ENCODE data around the gene CTCFL. TPM values are rescaled to one million over a fixed set of nuclear protein-coding genes. Genes with fewer than 3 reads are reported as not detected.

CTCFL gene
- total and polyA plus RNA-seq, 8 donors: 0.39 to 0.67 (median 0.50) TPM; not detected in 2

DNA sequence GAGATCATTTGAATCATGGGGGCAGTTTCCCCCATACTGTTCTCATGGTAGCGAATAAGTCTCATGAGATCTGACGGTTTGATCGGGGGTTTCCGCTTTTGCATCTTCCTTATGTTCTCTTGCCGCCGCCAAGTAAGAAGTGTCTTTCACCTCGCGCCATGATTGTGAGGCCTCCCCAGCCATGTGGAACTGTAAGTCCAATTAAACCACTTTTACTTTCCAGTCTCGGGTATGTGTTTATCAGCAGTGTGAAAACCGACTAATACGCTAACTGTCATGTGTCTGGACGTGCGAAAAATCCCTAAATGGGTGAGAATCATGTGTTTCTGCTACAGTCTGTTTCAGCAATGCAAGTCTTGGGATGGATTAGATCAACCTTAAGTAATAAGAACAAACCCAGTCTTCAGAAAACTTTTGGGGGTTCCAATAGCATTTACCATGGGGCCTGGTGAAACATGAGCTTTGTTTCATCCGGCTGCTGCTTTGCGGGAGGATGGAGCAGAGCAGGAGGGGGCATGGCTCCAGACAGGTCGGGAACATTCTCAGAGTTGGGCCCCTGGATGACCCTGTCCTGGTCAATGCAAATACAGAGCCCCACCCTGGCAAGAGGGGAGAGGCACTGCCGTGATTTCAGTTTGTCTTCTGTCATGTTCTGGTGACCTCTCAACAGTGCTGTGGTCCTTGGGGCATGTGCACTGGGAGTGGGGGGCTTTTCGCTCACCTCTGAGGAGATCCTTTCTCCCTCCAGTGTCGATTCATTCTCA is 41.5 kb downstream of the CTCFL start:
- no peak for ATAC-seq
- Histone ChIP-seq H3K9me3 (no peaks in the 10 kb centered on the region), H3K27me3 (peaks cover 0 to 20% of the 10 kb centered on the region in 2 donors), H3K4me1 (peaks cover 0 to 12% of the 10 kb centered on the region in 2 donors), H3K36me3 (no peaks in the 10 kb centered on the region), H3K4me3 (no peak overlapping the region), H3K27ac (no peak overlapping the region)
- TF ChIP-seq, protein P1, sequence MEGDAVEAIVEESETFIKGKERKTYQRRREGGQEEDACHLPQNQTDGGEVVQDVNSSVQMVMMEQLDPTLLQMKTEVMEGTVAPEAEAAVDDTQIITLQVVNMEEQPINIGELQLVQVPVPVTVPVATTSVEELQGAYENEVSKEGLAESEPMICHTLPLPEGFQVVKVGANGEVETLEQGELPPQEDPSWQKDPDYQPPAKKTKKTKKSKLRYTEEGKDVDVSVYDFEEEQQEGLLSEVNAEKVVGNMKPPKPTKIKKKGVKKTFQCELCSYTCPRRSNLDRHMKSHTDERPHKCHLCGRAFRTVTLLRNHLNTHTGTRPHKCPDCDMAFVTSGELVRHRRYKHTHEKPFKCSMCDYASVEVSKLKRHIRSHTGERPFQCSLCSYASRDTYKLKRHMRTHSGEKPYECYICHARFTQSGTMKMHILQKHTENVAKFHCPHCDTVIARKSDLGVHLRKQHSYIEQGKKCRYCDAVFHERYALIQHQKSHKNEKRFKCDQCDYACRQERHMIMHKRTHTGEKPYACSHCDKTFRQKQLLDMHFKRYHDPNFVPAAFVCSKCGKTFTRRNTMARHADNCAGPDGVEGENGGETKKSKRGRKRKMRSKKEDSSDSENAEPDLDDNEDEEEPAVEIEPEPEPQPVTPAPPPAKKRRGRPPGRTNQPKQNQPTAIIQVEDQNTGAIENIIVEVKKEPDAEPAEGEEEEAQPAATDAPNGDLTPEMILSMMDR (IDR thresholded peaks at IDR 0.05): no peak
- intact Hi-C loops (cut with DNase I): no loop called here
- no peak for DNase-seq

DNA sequence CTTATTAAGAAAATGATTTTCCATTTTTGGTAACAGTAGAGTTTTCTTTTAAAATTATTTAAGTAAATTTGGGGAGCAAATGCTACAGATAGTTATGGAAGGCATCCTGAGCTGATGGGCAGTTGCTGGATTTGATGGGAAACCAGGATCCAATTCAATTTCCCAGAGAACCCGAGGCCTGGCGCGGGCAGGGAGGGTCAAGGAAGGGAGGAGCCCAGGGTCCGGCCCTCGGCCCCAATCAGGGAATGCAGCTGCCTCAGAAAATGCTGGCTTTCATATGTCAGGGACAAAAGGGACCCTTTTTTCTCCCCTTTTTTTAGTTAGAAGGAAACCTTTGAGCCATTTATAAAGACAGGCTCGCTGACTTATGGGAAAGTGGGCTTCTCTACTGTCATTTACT is 42.1 kb downstream of the CTCFL start:
- ATAC-seq (no peak), DNase-seq (no peak)
- H3K4me1 ChIP-seq: peaks cover 0 to 12% of the 10 kb centered on the region in 2 donors
- H3K36me3 ChIP-seq: no peaks in the 10 kb centered on the region
- H3K27ac ChIP-seq: no peak overlapping the region
- no peak overlapping the region for H3K4me3 ChIP-seq
- H3K27me3 ChIP-seq: peaks cover 0 to 20% of the 10 kb centered on the region in 2 donors
- intact Hi-C loops (cut with DNase I): no loop called here
- no peaks in the 10 kb centered on the region for H3K9me3 ChIP-seq
- TF ChIP-seq, protein P1 (IDR thresholded peaks at IDR 0.05): no peak

DNA sequence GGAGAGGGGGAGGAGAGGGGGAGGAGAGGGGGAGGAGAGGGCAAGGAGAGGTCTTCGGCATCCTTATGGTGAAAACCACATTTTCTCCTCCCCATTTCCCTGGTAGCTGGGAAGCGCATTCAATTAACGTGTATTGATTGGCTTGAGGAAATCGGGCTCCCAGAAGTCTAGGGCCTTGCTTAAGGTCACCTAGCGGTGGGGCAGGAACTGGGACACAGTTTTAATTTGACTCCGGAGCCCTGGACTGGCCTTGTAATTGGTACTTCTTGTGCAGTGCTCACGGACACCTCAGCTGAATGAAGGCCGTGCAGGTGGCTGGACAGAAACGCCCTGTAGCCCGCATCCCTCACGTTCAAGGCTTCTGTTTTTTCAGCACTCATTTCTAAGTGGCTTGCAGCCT is 42.8 kb downstream of the CTCFL start:
- DNase-seq (no peak), ATAC-seq (no peak)
- H3K9me3 ChIP-seq: no peaks in the 10 kb centered on the region
- intact Hi-C loops (cut with DNase I): no loop called here
- no peaks in the 10 kb centered on the region for H3K36me3 ChIP-seq
- peaks cover 0 to 12% of the 10 kb centered on the region in 2 donors for H3K4me1 ChIP-seq
- H3K27ac ChIP-seq: no peak overlapping the region
- H3K27me3 ChIP-seq: peaks cover 0 to 20% of the 10 kb centered on the region in 2 donors
- TF ChIP-seq, protein P1 (IDR thresholded peaks at IDR 0.05): no peak
- no peak overlapping the region for H3K4me3 ChIP-seq

DNA sequence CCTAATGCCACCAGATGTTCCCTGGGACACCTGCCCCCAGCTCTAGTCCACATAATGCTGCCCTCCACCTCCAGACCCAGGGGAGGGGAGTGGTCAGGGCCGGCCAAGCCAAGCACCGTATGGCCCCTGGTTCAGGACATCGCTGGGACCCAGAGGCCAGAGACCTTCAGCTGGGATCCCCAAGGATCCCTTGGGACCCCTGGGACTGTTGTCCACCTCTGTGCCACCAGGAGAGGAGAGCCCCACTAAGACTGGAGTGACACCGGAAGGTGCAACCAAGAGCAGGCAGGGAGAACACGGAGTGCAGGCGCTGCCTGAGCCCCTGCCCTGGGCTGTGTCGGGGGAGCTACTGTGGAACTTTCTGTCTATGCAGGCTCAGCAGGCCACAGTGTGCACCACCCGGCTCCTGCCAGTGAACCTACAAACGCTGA is 43.6 kb downstream of the CTCFL start:
- H3K27ac ChIP-seq: no peak overlapping the region

More for the DNA sequence above, 43.6 kb downstream of the CTCFL start:
- intact Hi-C loops (cut with DNase I): no loop called here
- Histone ChIP-seq H3K4me3 (no peak overlapping the region), H3K9me3 (no peaks in the 10 kb centered on the region), H3K27me3 (peaks cover 0 to 27% of the 10 kb centered on the region in 2 donors), H3K36me3 (no peaks in the 10 kb centered on the region), H3K4me1 (peaks cover 0 to 18% of the 10 kb centered on the region in 2 donors)
- ATAC-seq (no peak), DNase-seq (no peak)
- TF ChIP-seq, protein P1 (IDR thresholded peaks at IDR 0.05): no peak

Data from left lung (tissue), 10 donors.